Testis (tissue), 3 donors: ENCODE measurements around the gene FYN. TPM values are rescaled to one million over a fixed set of nuclear protein-coding genes. Genes with fewer than 3 reads are reported as not detected.

Source experiments
- DNase-seq: peaks from one replicate; pipeline ENCODE4 v3.0.0-alpha.2; 2019
- H3K27ac ChIP-seq, 2 donors: fragments of 200-600 bp; sonication (generic); one replicate each; pipeline ENCODE4 v1.5.1; 2019
- H3K27me3 ChIP-seq: fragments of 200-600 bp; sonication (generic); one replicate; pipeline ENCODE4 v1.5.1; 2019
- H3K36me3 ChIP-seq: fragments of 200-600 bp; sonication (generic); one replicate; pipeline ENCODE4 v1.5.1; 2017; ENCODE audit warnings: low read depth; ENCODE audit errors: missing control alignments
- H3K4me1 ChIP-seq: fragments of 200-600 bp; sonication (generic); one replicate; pipeline ENCODE4 v1.5.1; 2019
- H3K4me3 ChIP-seq, 2 donors: fragments of 200-600 bp; sonication (generic); one replicate each; pipeline ENCODE4 v1.5.1; 2017 to 2019
- H3K9me3 ChIP-seq: fragments of 200-600 bp; sonication (generic); one replicate; pipeline ENCODE4 v1.5.1; 2017
- POLR2A ChIP-seq: fragments of 450-650 bp; IDR thresholded peaks from one replicate; pipeline ENCODE4 v1.6.1; 2017; ENCODE audit warnings: antibody characterized with exemption, mild to moderate bottlenecking, moderate library complexity
- WGBS, 2 donors: methylation state at CpG; one replicate each; pipeline ENCODE4 v1.1.5; 2018; 5-methylcytosine and 5-hydroxymethylcytosine counted together
- intact Hi-C: fragments of 100-400 bp; cut with DNase I; formaldehyde crosslinking; loops from one replicate; pipeline ENCODE4 v1.15.1; 2023; ENCODE audit warnings: low total_unique reads
- polyA plus RNA-seq: library from polyadenylated mRNA; stranded (reverse); fragments of 350-450 nt; fragmentation: Illumina TruSeq; extraction: RNeasy Lipid Tissue Mini Kit (QIAGEN cat#74804); gene quantifications from one replicate; pipeline ENCODE4 v1.2.3, GENCODE V29; 2014; ENCODE audit warnings: low read depth, low replicate concordance; ENCODE audit not compliant: insufficient read depth
- total RNA-seq, 2 donors: library from RNA; depleted of rRNA; stranded (reverse); fragments of >200 nt; gene quantifications; one replicate each; pipeline ENCODE4 v1.2.3, GENCODE V29; 2016
- TF ChIP-seq, protein P1 (sequence below), 3 experiments: fragments of 450-650 bp in 2 of 3; fragments of 200-600 bp in 1 of 3; sonication (generic) in 1 of 3; IDR thresholded peaks; one replicate each; pipeline ENCODE4 v1.5.1; 2016 to 2019; ENCODE audit warnings: antibody characterized with exemption in 3 of 3, mild to moderate bottlenecking in 2 of 3, moderate library complexity in 1 of 3

Gene FYN
- total and polyA plus RNA-seq, 3 donors from 2014 or later = 74.0 to 145 (median 104) TPM

DNA sequence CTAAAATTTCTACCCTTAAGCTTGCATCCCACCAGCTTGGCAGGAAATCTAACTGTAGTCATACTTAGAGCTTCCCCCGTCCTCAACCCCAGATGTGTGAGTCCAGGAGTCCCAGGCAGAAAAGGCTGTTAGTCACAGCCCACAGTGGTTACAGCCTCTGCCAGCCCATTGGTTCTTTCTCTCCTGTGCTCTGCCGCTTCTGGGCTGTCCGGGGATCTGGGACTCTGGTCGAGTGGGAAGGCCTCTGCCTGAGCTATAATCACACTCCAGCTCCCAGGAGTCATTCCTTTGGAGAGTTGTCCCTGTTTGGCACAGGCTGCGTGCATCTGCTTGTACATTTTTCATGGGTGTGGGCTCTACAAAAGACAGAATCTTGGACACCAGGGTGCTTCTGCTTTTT lies 45.6 kb upstream of the FYN start:
- 68 to 88% methylated on average over 3 to 5 of the region's 5 CpGs for WGBS, 2 donors
- Histone ChIP-seq H3K27ac (no peak overlapping the region), H3K36me3 (no peaks in the 10 kb centered on the region), H3K4me3 (no peak overlapping the region), H3K4me1 (no peaks in the 10 kb centered on the region), H3K27me3 (no peaks in the 10 kb centered on the region), H3K9me3 (no peaks in the 10 kb centered on the region)
- TF ChIP-seq, protein P1, sequence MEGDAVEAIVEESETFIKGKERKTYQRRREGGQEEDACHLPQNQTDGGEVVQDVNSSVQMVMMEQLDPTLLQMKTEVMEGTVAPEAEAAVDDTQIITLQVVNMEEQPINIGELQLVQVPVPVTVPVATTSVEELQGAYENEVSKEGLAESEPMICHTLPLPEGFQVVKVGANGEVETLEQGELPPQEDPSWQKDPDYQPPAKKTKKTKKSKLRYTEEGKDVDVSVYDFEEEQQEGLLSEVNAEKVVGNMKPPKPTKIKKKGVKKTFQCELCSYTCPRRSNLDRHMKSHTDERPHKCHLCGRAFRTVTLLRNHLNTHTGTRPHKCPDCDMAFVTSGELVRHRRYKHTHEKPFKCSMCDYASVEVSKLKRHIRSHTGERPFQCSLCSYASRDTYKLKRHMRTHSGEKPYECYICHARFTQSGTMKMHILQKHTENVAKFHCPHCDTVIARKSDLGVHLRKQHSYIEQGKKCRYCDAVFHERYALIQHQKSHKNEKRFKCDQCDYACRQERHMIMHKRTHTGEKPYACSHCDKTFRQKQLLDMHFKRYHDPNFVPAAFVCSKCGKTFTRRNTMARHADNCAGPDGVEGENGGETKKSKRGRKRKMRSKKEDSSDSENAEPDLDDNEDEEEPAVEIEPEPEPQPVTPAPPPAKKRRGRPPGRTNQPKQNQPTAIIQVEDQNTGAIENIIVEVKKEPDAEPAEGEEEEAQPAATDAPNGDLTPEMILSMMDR (IDR thresholded peaks at IDR 0.05) = no peak
- no peak for TF ChIP-seq POLR2A
- DNase-seq = no peak
- intact Hi-C loops = no loop called here

DNA sequence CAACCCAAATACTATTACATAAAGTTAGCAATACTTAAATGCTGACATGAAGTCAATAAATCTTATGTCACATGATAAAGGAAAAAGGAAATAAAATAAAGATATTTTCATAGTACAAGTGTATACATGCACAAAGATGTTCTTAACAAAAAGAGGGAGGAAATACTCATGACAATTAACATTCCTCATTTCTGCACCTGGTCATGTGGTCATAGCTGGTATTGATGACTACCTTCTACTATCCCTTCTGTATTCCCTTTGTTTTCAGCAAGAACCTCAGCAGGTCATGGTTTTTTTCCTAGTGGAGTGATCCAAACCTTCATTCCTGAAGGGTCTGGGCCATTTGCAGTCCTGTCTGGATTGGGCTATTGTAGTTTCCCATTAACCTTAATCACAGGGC lies 43.5 kb upstream of the FYN start:
- intact Hi-C loops = no loop called here
- Histone ChIP-seq H3K36me3 (no peaks in the 10 kb centered on the region), H3K27me3 (no peaks in the 10 kb centered on the region), H3K4me1 (no peaks in the 10 kb centered on the region), H3K27ac (no peak overlapping the region), H3K4me3 (no peak overlapping the region), H3K9me3 (no peaks in the 10 kb centered on the region)
- DNase-seq = no peak
- TF ChIP-seq POLR2A = no peak
- TF ChIP-seq, protein P1 (IDR thresholded peaks at IDR 0.05) = no peak

DNA sequence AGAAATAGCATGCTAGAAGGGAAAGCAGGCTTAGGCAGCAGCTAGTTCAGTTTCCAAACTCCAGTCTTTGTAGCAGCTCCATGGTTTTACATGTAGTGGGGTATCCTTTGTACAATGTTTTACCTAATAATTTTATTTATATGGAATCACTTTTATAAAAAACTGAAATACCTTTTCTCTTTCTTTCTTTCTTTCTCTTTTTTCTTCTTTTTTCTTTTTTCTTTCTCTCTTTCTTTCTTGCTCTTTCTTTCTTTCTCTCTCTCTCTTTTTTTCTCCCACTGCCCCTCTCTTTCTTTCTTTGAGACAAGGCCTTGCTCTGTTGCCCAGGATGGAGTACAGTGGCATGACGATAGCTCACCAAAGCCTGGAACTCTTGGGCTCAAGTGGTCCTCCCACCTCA lies 41.4 kb upstream of the FYN start:
- intact Hi-C loops = no loop called here
- Histone ChIP-seq H3K4me1 (no peaks in the 10 kb centered on the region), H3K27me3 (no peaks in the 10 kb centered on the region), H3K9me3 (no peaks in the 10 kb centered on the region), H3K36me3 (no peaks in the 10 kb centered on the region), H3K27ac (no peak overlapping the region), H3K4me3 (no peak overlapping the region)
- DNase-seq = no peak
- 93 to 100% methylated on average over 1 of the region's 1 CpG for WGBS, 2 donors
- TF ChIP-seq POLR2A = no peak
- TF ChIP-seq, protein P1 (IDR thresholded peaks at IDR 0.05) = no peak

DNA sequence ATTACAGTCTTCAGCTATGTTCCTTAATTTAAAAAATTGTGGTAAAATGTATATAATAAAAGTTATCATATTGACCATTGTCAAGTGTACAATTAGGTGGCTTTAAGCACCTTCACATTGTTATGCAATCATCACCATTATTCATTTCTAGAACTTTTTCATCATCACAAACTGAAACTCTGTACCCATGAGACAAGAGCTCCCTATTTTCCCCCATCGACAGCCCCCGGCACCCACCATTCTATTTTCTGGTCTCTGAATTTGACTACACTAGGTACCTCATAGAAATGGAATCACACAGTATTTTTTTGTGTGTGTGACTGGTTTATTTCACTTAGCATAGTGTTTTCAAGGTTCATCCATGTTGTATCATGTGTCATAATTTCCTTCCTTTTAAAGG lies 39.7 kb upstream of the FYN start:
- intact Hi-C loops = no loop called here
- Histone ChIP-seq H3K36me3 (no peaks in the 10 kb centered on the region), H3K4me1 (no peaks in the 10 kb centered on the region), H3K27ac (no peak overlapping the region), H3K4me3 (no peak overlapping the region), H3K27me3 (no peaks in the 10 kb centered on the region), H3K9me3 (no peaks in the 10 kb centered on the region)
- TF ChIP-seq, protein P1 (IDR thresholded peaks at IDR 0.05) = no peak
- no peak for TF ChIP-seq POLR2A
- DNase-seq = no peak
- WGBS, 2 donors = 85 to 97% methylated on average over 2 of the region's 2 CpGs

DNA sequence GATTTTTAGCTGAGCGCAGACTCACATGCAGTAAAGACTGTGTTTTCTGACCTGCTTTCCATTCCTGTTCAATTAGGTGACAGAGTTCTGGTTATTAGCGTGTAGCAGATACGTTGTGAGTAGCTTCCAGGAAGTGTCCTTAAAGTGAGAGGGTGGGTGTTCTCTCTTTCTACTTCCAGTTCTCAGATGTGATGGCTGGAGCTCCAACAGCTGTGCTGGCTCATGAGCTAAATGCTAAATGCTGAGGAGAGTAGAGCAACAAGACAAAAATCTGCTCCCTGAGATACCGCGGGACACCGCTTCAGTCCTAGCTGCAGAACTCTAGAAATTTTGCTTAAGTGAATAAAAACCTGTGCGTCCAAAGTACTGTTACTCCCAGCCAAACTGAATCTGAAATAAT lies 38.2 kb upstream of the FYN start:
- H3K4me3 ChIP-seq = no peak overlapping the region
- TF ChIP-seq POLR2A = no peak
- TF ChIP-seq, protein P1 (IDR thresholded peaks at IDR 0.05) = no peak
- no peaks in the 10 kb centered on the region for H3K4me1 ChIP-seq
- no peak for DNase-seq
- H3K9me3 ChIP-seq = no peaks in the 10 kb centered on the region
- no peaks in the 10 kb centered on the region for H3K27me3 ChIP-seq
- intact Hi-C loops = no loop called here
- H3K27ac ChIP-seq = no peak overlapping the region
- WGBS, 2 donors = 74 to 84% methylated on average over 7 of the region's 7 CpGs
- H3K36me3 ChIP-seq = no peaks in the 10 kb centered on the region
